Activated naive CD8-positive, alpha-beta T cell treated with anti-CD3 and anti-CD28 coated beads for 36 hours (primary cell): ENCODE results near the gene NDUFAF7. TPM values are rescaled to one million over a fixed set of nuclear protein-coding genes. Genes with fewer than 3 reads are reported as not detected.
"Not testable (repeated sequence)": the region's sequence is repeated elsewhere in the genome, so short reads cannot be mapped to it uniquely, and the experiment has no call there.

Source experiments
- DNase-seq: peaks from one replicate; pipeline ENCODE4 v3.0.0; 2021
- H3K27ac Mint-ChIP-seq: one replicate; pipeline ENCODE4 v1.8.0; 2022; ENCODE audit warnings: mild to moderate bottlenecking, moderate library complexity, mixed read lengths
- H3K27me3 Mint-ChIP-seq: one replicate; pipeline ENCODE4 v1.8.0; 2022; ENCODE audit warnings: mild to moderate bottlenecking, mixed read lengths
- H3K36me3 Mint-ChIP-seq: one replicate; pipeline ENCODE4 v1.8.0; 2021; ENCODE audit warnings: mild to moderate bottlenecking, mixed read lengths
- H3K4me1 Mint-ChIP-seq: one replicate; pipeline ENCODE4 v1.8.0; 2021; ENCODE audit warnings: mixed read lengths
- H3K4me3 Mint-ChIP-seq: one replicate; pipeline ENCODE4 v1.8.0; 2022; ENCODE audit warnings: mild to moderate bottlenecking, moderate library complexity, mixed read lengths
- H3K9me3 Mint-ChIP-seq: one replicate; pipeline ENCODE4 v1.8.0; 2022; ENCODE audit warnings: mixed read lengths
- total RNA-seq, 2 experiments: library from RNA; stranded (reverse); gene quantifications; one replicate each; pipeline ENCODE4 v1.2.3, GENCODE V29; 2021

Gene NDUFAF7
- total RNA-seq: 10 to 100 TPM; 20.9 to 21.3 TPM

DNA sequence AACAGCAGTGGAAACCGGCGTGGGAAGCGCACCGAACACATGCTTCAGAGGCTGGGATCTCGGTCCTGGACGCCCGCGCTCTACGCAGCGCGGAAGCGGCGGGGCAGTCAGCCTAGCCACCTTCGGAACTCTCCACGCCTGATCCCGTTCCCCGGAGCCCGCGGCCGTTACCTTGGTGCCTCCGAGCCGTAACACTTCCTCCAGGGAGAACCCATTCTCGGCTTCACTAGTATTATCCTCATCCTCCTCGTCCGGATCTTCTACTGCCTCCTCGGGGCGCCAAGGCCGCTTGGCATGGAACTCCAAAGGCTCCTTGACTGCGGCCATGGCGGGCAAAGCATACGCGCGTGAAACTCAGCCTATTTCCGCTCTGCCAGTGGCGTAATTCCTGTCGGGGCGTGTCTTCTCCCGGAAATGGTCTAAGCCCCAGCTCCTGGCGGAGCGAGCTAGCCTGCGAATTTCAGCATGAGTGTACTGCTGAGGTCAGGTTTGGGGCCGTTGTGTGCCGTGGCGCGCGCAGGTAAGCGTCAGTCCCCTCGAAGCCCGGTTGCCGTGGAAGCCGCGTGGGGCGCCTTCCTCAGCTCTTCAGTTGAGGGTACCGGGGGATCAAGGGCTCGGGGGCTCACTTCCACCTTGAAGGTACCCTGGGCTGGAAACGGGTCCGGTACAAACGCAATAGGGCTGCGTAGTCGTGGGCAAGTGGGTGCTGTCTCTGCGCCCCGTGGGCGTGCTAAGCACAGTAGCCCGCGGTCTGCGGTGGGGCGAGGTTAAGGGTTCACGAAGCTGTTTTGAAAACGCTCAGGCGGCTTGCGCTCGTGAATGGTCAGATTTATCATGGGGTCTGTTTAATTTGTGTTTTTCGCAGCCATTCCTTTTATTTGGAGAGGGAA lies at the start of gene NDUFAF7, which contains the start of gene CEBPZ:
Gene NDUFAF7, plus strand, starts transcription at position 418 of the 890 bp plus-strand sequence. Its CDS starts 48 bp downstream, at position 466.
Gene CEBPZ, minus strand, starts transcription at position 356 of the 890 bp plus-strand sequence. Its CDS starts 29 bp downstream, at position 327.
- Mint-ChIP-seq H3K4me3 (no peak within 1 kb of the TSS), H3K27me3 (no peaks in the 10 kb centered on the region), H3K4me1 (peaks cover 24% of the 10 kb centered on the region), H3K9me3 (no peaks in the 10 kb centered on the region), H3K27ac (no peak within 1 kb of the TSS), H3K36me3 (peaks cover 35% of the 10 kb centered on the region)
- DNase-seq: peak; percentile 90

- no peak overlapping the region for H3K4me3 Mint-ChIP-seq
- DNase-seq: no peak
- H3K4me1 Mint-ChIP-seq: peaks cover 4% of the 10 kb centered on the region
- no peak overlapping the region for H3K27ac Mint-ChIP-seq
- H3K27me3 Mint-ChIP-seq: peaks cover 5% of the 10 kb centered on the region
- no peaks in the 10 kb centered on the region for H3K36me3 Mint-ChIP-seq
- no peaks in the 10 kb centered on the region for H3K9me3 Mint-ChIP-seq
Measured at GRCh38 chr2:37181726-37182684, 49.5 kb upstream of the NDUFAF7 start.

DNA sequence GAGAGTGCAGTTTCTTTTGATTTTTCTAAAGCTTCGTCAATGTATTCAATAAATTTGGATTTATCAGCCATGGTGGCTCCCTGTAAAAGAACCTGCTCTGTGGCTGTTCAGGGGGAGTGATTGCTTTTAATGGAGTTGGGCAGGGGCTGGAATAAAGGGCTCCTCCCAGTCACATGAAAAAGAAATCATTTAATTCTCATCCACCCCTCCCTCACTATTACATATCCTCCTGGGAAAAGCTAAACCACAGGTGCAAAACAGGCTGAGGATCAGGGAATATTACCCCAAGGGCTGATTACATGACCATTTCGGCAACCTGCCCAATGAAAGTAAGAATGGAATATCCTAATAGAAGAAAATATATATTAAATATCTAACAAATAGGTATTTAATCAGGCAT lies 42.9 kb upstream of the NDUFAF7 start, which contains the start of gene SULT6B1:
Gene SULT6B1, minus strand, starts transcription at position 101 of the 400 bp plus-strand sequence. Its CDS starts 30 bp downstream, at position 71.
- H3K4me1 Mint-ChIP-seq: no peaks in the 10 kb centered on the region
- H3K4me3 Mint-ChIP-seq: no peak within 1 kb of the TSS
- no peaks in the 10 kb centered on the region for H3K9me3 Mint-ChIP-seq
- H3K27me3 Mint-ChIP-seq: peaks cover 5% of the 10 kb centered on the region
- H3K36me3 Mint-ChIP-seq: no peaks in the 10 kb centered on the region
- no peak within 1 kb of the TSS for H3K27ac Mint-ChIP-seq
- DNase-seq: no peak

- no peak for DNase-seq
- no peaks in the 10 kb centered on the region for H3K9me3 Mint-ChIP-seq
- no peak overlapping the region for H3K4me3 Mint-ChIP-seq
- H3K36me3 Mint-ChIP-seq: no peaks in the 10 kb centered on the region
- no peaks in the 10 kb centered on the region for H3K4me1 Mint-ChIP-seq
- peaks cover 5% of the 10 kb centered on the region for H3K27me3 Mint-ChIP-seq
- no peak overlapping the region for H3K27ac Mint-ChIP-seq
Measured at GRCh38 chr2:37189452-37190153, 41.9 kb upstream of the NDUFAF7 start.

GRCh38 chr2:37190290-37190689 lies 41.2 kb upstream of the NDUFAF7 start:
- Mint-ChIP-seq H3K4me3 (no peak overlapping the region), H3K27me3 (peaks cover under 1% of the 10 kb centered on the region), H3K36me3 (no peaks in the 10 kb centered on the region), H3K4me1 (no peaks in the 10 kb centered on the region), H3K27ac (no peak overlapping the region), H3K9me3 (no peaks in the 10 kb centered on the region)
- DNase-seq: no peak

DNA sequence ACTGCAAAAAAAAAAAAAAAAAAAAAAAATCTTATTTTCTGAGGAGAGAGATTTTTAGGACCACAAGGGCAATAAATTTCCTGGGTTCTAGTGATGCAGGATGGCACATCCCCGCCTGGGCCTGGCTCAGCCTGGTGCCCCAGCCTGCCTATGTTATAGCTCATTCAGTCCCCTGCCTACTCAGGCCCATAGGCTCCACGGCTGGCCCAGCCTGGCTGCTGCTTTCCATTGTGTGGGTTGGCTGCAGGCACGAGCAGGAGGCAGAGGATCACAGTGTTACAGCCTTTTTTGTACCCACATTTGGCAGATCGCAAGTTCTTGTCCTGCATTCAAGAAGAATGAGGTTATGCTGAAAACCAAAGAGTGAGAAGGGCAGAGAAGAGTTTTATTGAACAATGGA lies 40.2 kb upstream of the NDUFAF7 start:
- H3K27ac Mint-ChIP-seq: no peak overlapping the region
- no peak for DNase-seq
- peaks cover 2% of the 10 kb centered on the region for H3K4me1 Mint-ChIP-seq
- H3K36me3 Mint-ChIP-seq: peaks cover 2% of the 10 kb centered on the region
- no peak overlapping the region for H3K4me3 Mint-ChIP-seq
- H3K9me3 Mint-ChIP-seq: no peaks in the 10 kb centered on the region
- peaks cover 1% of the 10 kb centered on the region for H3K27me3 Mint-ChIP-seq

DNA sequence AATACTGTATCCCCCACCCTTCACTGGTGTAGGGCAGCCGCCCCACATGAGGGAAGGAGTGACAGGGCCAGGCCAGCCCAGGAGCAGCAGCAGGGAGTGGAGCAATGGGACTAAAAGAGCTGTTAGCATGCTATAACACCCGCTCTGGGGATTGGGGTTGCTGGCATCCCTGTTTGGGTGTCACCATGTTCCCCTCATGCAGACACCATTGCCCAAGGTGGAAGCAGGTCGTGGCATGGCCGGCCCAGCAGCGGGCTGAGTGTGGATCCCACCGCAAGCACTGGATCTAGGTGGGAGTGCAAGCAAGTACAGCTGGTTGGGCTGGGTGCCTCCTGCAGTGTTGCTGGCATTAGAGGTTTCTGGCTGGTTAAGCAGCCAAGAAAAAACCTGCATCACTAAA lies 39.7 kb upstream of the NDUFAF7 start:
- no peak for DNase-seq
- Mint-ChIP-seq H3K36me3 (peaks cover 5% of the 10 kb centered on the region), H3K27me3 (peaks cover 3% of the 10 kb centered on the region), H3K9me3 (no peaks in the 10 kb centered on the region), H3K4me1 (peaks cover 4% of the 10 kb centered on the region), H3K27ac (no peak overlapping the region), H3K4me3 (no peak overlapping the region)

DNA sequence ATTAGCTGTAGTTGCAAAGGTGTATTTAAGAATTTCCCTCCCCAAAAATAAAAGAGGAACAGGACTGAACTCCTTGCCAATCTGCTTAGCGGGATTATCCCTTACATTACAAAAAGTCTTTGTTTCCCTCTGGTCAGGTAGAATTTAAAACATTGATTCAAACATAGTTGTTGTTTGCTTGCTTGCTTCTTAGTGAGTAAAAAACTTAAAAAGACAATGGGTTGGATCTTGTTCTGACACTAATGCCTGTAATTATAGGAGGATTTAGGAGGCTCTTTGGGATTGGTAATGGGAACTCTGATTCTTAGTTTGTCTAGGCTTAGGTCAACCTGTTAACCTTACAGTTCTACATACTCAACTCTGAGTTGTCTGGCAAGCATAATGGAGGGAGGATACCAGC lies 38.9 kb upstream of the NDUFAF7 start:
- Mint-ChIP-seq H3K4me1 (peaks cover 8% of the 10 kb centered on the region), H3K9me3 (no peaks in the 10 kb centered on the region), H3K27me3 (peaks cover 3% of the 10 kb centered on the region), H3K4me3 (no peak overlapping the region), H3K36me3 (peaks cover 12% of the 10 kb centered on the region), H3K27ac (no peak overlapping the region)
- DNase-seq: no peak

DNA sequence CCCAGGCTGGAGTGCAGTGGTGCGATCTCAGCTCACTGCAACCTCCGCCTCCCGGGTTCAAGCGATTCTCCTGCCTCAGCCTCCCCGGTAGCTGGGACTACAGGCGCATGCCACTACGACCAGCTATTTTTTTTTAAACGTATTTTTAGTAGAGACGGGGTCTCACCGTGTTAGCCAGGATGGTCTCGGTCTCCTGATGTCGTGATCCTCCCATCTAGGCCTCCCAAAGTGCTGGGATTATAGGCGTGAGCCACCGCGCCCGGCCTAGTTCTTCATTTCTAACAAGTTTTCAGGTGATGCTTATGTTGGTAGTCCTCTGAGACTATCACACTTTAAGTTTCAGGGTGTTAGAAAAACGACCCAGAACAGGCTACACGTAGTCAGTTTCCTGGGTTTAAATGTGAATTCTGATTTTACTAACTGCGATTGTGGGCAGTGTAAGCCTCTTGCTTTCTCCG lies 35.6 kb upstream of the NDUFAF7 start:
- DNase-seq, H3K27me3 Mint-ChIP-seq, H3K9me3 Mint-ChIP-seq: not testable (repeated sequence)
- peaks cover 25% of the 10 kb centered on the region for H3K4me1 Mint-ChIP-seq
- peak overlapping the region; percentile 98 for H3K27ac Mint-ChIP-seq
- H3K4me3 Mint-ChIP-seq: peak overlapping the region; percentile 96
- H3K36me3 Mint-ChIP-seq: peaks cover 33% of the 10 kb centered on the region

GRCh38 chr2:37196320-37197195 lies 34.9 kb upstream of the NDUFAF7 start, which contains the start of gene CEBPZOS:
CEBPZOS (plus strand) TSS chr2:37196496; CDS start chr2:37199705, 3,209 bp downstream.
- H3K4me3 Mint-ChIP-seq: peak within 1 kb of the TSS; percentile 96
- H3K9me3 Mint-ChIP-seq: no peaks in the 10 kb centered on the region
- peaks cover 32% of the 10 kb centered on the region for H3K4me1 Mint-ChIP-seq
- peaks cover 3% of the 10 kb centered on the region for H3K27me3 Mint-ChIP-seq
- DNase-seq: peak; percentile 87
- peak within 1 kb of the TSS; percentile 98 for H3K27ac Mint-ChIP-seq
- peaks cover 39% of the 10 kb centered on the region for H3K36me3 Mint-ChIP-seq

- Mint-ChIP-seq H3K4me3 (no peak overlapping the region), H3K9me3 (peaks cover 2% of the 10 kb centered on the region), H3K4me1 (peaks cover 40% of the 10 kb centered on the region), H3K27ac (no peak overlapping the region), H3K27me3 (peaks cover 3% of the 10 kb centered on the region), H3K36me3 (peaks cover 51% of the 10 kb centered on the region)
- DNase-seq: no peak
Measured at GRCh38 chr2:37198681-37199065, 32.8 kb upstream of the NDUFAF7 start.

DNA sequence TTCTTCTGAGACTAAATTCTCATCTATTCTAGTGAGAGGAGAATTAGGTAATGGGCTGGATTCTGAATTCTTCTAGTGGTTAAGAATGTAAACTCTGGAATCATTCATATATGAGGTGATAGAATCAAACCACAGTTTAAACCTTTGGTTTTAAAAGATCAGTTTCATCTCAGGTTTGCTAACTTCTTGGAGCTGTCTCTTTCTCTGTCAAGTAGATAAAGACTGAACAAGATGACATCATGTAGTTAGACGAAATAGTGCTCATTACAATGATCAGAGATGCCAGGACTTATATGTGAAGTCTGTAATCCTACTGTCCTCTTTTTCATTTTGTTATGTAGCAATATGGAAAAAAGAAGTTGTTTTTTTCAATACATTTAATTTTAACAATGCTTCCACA lies 30.2 kb upstream of the NDUFAF7 start:
- peaks cover 44% of the 10 kb centered on the region for H3K4me1 Mint-ChIP-seq
- H3K36me3 Mint-ChIP-seq: peaks cover 74% of the 10 kb centered on the region
- peaks cover 3% of the 10 kb centered on the region for H3K27me3 Mint-ChIP-seq
- peaks cover 9% of the 10 kb centered on the region for H3K9me3 Mint-ChIP-seq
- no peak overlapping the region for H3K4me3 Mint-ChIP-seq
- no peak for DNase-seq
- H3K27ac Mint-ChIP-seq: peak overlapping the region; percentile 70

GRCh38 chr2:37201766-37202165 lies 29.7 kb upstream of the NDUFAF7 start:
- Mint-ChIP-seq H3K4me3 (peak overlapping the region; percentile 14), H3K4me1 (peaks cover 44% of the 10 kb centered on the region), H3K9me3 (peaks cover 12% of the 10 kb centered on the region), H3K27ac (peak overlapping the region; percentile 55), H3K27me3 (no peaks in the 10 kb centered on the region), H3K36me3 (peaks cover 76% of the 10 kb centered on the region)
- DNase-seq: peak; percentile 60
